GM18861 (cell line): ENCODE results near the gene GALNT7.
"Not testable (repeated sequence)": the region's sequence is repeated elsewhere in the genome, so short reads cannot be mapped to it uniquely, and the experiment has no call there.

ENCODE experiments used
- ATAC-seq: cut with Tn5 transposase; IDR thresholded peaks from one replicate; pipeline ENCODE4 v1.9.1; 2021; ENCODE audit not compliant: unreplicated experiment

The GALNT7 gene

GRCh38 chr4:173166491-173166890, 2.1 kb upstream of the GALNT7 start:
- ATAC-seq: no peak

- peak; percentile 10 for ATAC-seq
Measured at GRCh38 chr4:173167758-173168395, 734 bp upstream of the GALNT7 start.

GRCh38 chr4:173169178-173169427, 492 bp downstream of the GALNT7 start:
- peak; percentile 17 for ATAC-seq

- peak; percentile 51 for ATAC-seq
Measured at GRCh38 chr4:173169428-173170181, 994 bp downstream of the GALNT7 start.

GRCh38 chr4:173170182-173170778, 1.7 kb downstream of the GALNT7 start:
- no peak for ATAC-seq

DNA sequence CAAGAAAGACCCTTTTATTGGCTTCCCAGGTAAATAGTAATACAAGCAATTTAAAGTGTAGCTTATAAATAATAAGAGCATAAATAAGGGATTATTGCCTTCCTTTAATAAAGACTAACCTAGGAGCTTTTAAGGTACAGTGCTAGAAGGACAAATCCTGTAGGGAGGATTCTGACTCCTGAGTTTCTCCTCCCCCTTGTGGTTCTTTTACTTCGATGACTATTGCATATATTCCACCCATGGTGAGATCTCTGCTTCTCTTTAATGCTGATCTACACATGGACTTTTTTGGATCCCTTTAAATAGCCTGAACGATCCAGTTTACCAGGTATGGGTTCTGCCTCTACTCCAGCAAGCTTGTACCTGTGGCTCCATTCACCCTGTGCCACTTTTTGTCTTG, 2.5 kb downstream of the GALNT7 start:
- ATAC-seq: no peak

- no peak for ATAC-seq
Measured at GRCh38 chr4:173171987-173172386, 3.4 kb downstream of the GALNT7 start.

DNA sequence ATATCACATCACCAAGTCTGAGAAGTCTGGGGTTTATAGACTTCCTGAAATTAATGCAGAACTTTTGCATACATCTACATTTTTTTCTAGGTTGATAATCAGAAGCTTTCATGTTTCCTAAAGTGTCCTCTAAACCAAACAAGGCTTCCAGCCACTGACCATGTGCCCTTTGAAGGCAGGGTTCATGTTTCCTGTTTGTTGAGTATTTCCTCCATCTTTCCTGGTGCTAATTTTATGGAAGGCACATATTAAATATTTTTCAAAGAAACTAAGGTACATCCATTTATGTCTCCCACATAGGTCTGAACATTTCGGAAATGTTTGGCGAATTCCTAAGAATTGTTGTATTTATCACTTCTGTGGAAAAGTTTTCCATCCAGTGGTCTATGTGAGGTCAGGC, 5.6 kb downstream of the GALNT7 start:
- ATAC-seq: no peak

DNA sequence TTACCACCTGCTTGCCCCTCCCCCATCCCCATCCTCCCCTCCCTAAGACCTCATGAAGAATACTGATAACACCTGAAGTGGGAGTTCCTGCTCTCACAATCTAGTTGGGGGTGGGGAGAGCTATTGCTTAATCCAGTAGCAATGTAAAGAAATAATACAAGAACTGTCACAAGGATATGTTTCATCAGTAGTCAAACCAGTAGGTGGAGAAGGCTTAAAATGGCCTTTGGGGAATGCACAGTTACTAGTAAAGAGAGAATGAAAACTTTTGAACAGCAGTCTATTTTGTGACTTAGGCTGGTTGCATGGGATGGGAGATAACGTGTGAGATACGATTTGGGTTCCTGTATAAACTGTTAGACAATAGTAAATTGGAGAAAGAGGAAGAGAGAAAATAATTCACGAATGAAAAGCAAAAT, 6.0 kb downstream of the GALNT7 start:
- no peak for ATAC-seq

DNA sequence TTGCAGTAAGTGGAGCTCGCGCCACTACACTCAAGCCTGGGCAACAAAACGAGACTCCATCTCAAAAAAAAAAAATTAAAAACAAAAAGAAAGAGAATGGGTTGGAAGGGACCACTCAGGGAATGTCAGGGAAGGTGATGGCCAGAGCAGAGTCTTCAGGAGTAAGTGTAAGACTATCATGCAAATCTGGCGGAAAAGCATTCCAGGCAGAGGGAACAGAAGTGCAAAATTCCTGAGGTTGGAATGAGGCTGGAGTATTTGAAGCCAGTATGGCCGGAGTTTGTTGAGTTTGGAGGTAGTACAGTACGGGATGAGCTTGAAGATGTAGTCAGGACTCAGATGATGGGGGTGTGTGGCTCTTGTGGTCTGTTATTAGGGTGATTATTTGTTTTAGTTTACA, 7.4 kb downstream of the GALNT7 start:
- no peak for ATAC-seq

- ATAC-seq: no peak
Measured at GRCh38 chr4:173177232-173177631, 8.6 kb downstream of the GALNT7 start.

GRCh38 chr4:173178144-173178543, 9.5 kb downstream of the GALNT7 start:
- ATAC-seq: no peak

DNA sequence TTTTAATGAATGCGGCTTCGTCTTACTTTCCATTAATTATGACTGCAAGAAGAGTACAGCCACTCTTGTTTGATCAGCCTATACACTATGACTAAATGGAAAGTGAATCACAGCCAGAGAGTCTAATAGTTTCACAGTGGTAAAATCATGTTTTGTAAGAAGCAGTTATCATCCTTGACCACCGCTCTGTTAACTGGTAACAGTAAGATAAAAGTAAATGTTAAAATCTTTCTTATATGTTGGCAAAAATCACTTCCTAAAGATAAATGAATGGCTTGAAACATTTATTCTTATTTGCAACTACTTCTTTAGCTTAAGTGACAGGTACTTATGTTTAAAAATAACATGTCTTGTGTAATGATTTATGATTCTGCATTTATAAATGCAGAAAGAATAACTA, 13.2 kb downstream of the GALNT7 start:
- ATAC-seq: peak; percentile 72

GRCh38 chr4:173182403-173182802, 13.8 kb downstream of the GALNT7 start:
- ATAC-seq: no peak

- ATAC-seq: not testable (repeated sequence)
Measured at GRCh38 chr4:173183659-173184247, 15.1 kb downstream of the GALNT7 start.

DNA sequence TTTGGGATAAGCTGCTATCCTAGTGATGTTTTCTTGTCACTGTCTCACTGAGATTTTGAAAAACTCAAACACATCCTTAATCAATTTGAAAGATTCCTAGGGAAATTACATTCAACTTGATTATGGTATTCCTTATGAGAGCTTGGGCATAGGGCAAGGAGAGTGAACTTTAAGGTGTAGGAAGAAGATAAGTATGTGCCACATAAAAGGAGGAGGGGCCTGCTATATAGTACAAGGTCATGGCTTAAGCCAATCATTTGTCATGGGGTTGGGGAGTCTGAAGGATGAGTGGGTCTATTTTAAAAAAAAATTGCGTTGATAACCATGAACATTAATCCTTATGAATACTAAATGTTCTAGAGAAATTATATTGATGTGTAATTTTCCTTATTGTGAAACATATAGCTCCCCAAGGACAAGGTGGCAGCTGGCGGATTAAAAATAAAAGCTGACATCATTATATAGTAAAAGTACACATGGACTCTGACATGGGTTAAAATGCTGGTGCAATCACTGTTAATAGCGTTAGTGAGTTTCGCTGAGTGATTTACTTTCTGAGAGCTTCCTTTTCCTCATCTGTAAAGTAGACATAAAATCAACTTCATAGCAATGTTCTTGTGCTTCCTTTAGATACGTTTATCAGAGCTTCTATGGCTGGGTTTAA, 17.4 kb downstream of the GALNT7 start:
- peak; percentile 40 for ATAC-seq

DNA sequence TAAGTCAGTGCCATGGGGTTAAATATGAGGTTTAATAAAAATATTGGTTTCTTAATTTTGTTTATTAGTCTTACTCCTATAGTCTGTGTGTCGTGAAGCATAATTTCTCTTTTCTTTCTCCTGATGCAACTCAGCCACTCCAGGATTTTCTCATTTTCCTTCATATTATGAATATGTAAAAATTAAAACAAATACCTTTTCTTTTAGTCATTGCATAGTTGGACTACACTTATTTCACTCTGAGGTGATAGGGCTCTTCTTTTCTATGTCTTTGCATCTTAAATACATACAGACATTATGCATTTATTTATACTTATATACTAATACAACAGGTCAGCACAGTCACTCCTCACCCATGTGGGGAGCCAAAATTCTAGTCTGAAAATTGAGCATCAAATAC, 19.1 kb downstream of the GALNT7 start:
- ATAC-seq: no peak

GRCh38 chr4:173188648-173189047, 20.0 kb downstream of the GALNT7 start:
- no peak for ATAC-seq

DNA sequence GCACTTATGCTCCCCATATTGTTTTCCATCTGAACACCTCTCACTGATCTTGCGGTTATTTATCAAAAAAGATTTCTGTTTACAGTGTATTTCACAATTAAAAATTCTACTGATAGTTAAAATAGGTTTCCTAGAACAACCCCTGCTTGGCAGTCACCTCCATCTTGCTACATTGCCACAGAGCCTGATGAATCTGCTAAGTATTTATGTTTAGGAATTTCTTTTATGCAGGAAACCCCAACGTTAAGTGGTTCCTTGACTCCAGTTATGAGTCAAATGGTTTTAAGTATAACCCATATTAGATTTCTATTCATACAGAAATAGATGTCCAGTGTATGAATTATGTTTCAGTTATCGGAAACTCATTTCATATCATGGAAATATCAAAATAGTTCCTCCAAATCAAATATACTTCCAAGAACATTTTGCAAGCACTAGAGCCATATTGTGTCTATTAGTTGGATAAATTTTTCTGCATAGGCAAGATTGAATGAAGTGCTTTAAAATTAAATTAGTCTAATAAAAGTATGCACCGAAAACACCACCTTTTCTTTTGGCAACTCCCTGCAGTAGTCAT, 20.6 kb downstream of the GALNT7 start:
- ATAC-seq: no peak

DNA sequence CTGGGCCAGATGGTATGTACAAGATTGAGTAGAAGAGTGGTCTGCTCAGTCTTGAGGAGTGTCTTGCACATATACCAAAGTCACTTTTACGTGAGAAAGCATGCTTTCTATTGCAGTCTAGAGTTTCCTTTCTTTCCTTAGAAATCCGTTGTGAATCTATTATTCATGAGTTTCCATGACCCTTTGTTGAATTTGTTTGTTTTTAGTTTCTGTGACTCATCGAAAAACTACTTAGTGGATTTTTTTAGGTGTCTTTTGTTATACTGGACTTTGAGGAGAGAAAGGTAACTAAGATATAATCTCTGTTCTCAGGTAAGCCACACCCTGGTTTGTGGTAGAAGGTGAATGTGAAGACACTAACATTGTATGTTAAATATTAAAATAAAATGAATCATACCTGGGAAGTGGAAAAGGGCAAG, 23.0 kb downstream of the GALNT7 start:
- ATAC-seq: no peak
